ENCODE measurements around the gene WSCD1.

Gene WSCD1

DNA sequence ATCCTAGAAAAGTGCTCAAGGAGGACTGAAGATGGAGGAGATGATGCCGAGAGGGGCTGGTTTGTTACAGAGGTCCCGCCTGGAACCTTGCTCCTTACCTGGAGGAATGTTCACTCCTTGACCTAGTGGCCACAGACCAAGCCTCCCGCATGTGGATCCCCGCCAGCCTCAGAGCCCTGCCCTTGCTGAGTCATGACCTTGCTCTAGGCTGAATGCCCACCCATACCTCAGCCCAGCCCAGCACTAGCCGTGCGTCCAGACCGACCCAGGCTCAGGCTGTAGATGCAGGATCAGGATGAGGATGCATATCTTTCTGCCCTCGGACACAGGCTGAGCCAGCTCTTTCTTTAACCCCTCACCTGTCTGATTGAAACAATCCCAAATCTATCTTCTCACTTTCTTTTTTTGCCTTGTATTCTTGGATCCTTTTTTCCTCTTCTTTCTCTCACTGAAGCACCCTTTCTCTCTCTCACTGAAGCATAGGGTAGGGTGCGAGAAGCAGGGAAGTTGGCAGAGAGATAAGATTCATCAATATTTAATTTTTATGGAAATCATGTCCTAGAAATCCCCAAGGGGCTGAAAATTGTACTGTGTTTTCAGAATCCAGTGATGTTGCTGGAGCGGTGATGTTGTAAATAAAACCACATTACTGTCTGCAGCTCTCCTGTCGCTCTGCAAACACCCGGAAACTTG, 34.9 kb downstream of the WSCD1 start:
- DNase-seq (ENCODE audit: low read depth), result no peak
- TF ChIP-seq, protein P1, sequence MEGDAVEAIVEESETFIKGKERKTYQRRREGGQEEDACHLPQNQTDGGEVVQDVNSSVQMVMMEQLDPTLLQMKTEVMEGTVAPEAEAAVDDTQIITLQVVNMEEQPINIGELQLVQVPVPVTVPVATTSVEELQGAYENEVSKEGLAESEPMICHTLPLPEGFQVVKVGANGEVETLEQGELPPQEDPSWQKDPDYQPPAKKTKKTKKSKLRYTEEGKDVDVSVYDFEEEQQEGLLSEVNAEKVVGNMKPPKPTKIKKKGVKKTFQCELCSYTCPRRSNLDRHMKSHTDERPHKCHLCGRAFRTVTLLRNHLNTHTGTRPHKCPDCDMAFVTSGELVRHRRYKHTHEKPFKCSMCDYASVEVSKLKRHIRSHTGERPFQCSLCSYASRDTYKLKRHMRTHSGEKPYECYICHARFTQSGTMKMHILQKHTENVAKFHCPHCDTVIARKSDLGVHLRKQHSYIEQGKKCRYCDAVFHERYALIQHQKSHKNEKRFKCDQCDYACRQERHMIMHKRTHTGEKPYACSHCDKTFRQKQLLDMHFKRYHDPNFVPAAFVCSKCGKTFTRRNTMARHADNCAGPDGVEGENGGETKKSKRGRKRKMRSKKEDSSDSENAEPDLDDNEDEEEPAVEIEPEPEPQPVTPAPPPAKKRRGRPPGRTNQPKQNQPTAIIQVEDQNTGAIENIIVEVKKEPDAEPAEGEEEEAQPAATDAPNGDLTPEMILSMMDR (conservative IDR thresholded peaks at IDR 0.05; ENCODE audit: low read length), result no peak
- H3K4me3 ChIP-seq (ENCODE audit: low read length), result no peak overlapping the region

DNA sequence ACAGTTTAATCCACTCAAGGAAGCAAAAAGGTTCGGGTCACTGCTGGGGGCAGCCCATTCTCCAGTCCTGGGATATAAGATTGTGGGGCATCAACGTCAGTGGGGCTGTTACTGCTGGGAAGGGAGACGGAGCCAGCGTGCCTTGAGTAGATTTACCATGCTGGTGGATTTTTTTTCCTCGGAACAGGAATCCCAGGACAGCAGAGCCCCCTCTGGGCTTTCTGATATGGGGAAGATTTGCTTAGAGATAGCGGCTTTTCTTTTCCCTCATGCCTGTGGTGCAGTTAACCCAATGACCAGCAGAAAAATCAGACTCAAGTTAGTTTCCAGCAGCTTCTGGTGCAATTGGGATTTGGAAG, 35.4 kb downstream of the WSCD1 start:
- TF ChIP-seq, protein P1 (conservative IDR thresholded peaks at IDR 0.05; ENCODE audit: low read length), result no peak
- no peak for DNase-seq (ENCODE audit: low read depth)
- H3K4me3 ChIP-seq (ENCODE audit: low read length), result no peak overlapping the region

DNA sequence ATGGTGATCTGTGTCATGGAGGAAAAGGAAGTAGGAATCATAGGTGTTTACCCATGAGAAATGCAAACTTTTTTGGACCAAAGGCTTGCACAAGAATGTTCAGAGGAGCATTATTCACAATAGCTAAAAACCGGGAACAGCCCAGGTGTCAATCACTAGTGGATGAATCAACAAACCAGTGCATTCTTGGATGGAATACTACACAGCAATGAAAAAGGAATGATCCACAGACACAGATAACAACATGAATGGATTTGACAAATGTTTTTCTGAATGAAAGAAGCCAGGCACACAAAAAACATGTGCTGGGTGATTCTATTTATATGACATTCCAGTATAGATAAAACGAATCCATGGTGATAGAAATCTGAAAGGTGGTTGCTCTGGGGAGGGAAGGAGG, 36.0 kb downstream of the WSCD1 start:
- TF ChIP-seq, protein P1 (conservative IDR thresholded peaks at IDR 0.05; ENCODE audit: low read length), result no peak
- no peak overlapping the region for H3K4me3 ChIP-seq (ENCODE audit: low read length)

DNA sequence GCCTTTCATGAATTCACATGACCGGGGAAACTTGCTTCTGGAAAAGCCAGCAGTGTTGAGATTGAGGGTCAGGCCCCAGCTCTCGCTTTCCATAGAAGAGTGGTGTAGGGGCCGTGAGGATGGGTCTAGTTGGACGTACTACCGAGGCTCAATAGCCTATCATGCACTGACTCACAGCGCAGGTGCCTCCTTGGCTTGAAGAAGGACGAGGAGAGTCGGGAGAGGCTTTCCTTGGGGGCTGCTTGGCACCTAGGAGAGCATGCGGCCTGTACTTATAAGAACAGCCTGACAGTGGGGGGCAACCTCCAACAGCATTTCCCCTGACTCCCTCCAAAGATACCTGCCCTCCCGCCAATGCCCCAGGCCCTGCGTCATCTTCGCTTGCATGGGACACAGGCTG, 37.6 kb downstream of the WSCD1 start:
- TF ChIP-seq, protein P1 (conservative IDR thresholded peaks at IDR 0.05; ENCODE audit: low read length), result no peak
- DNase-seq (ENCODE audit: low read depth), result no peak
- no peak overlapping the region for H3K4me3 ChIP-seq (ENCODE audit: low read length)

More for the DNA sequence above, 36.0 kb downstream of the WSCD1 start:
- no peak for DNase-seq (ENCODE audit: low read depth)

DNA sequence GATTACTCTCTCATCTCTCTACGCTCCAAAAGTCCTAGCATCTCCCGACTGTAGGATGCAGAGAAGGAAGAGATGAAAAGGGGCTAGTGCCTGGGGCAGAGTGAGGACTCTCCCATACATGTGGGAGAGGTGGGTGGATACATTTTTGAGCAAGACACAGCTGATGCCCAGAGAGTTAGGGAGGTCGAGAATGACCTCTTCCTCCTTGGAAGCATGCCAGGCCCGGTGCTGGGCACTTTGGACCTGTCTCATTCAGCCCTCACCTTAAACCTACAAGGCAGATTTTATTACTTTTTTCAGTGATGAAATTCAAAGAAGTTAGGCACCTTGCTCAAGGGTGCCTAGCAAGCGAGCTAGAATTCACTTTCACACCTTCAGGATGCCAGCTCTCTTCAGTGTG, 38.2 kb downstream of the WSCD1 start:
- DNase-seq (ENCODE audit: low read depth), result no peak

DNA sequence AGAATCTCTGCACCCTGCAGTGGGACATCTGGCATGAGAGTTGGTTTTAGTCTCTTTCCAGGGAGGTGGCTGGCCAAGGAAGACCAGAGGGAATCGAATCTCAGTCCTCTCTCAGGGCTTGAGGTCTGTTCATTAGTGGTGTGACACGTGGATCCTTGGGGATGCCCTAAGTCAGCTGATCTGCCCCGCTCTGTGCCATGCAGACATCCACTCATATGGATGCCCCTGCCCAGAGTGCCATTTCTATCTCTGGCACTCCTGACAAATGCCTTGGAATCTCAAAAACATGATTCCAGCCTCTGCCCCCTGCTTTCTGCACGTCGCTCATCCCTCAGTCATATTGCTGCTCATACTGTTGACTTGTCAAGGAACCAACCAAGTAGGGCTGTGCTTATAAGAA, 38.8 kb downstream of the WSCD1 start:
- no peak for DNase-seq (ENCODE audit: low read depth)
- TF ChIP-seq, protein P1 (conservative IDR thresholded peaks at IDR 0.05; ENCODE audit: low read length), result no peak
- H3K4me3 ChIP-seq (ENCODE audit: low read length), result no peak overlapping the region

More for the DNA sequence above, 38.2 kb downstream of the WSCD1 start:
- TF ChIP-seq, protein P1 (conservative IDR thresholded peaks at IDR 0.05; ENCODE audit: low read length), result no peak
- no peak overlapping the region for H3K4me3 ChIP-seq (ENCODE audit: low read length)

DNA sequence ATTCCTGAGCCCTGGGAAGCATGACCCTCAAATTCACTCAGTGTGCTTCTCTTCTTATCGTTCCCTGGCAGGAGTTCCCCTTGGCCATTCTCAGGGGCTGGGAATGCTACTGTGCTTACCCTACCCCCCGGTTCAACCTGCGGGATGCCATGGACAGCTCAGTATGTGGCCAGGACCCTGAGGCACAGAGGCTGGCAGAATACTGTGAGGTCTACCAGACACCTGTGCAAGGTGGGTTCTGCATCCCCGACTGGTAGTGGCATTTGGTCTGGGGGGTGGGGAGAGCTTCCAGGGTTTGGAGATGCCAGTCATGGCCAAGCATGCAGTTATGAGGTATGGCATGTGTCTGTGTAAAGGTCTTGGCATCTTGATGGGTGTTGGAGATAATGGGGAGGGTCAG, 39.4 kb downstream of the WSCD1 start:
- no peak for DNase-seq (ENCODE audit: low read depth)
- TF ChIP-seq, protein P1 (conservative IDR thresholded peaks at IDR 0.05; ENCODE audit: low read length), result no peak
- no peak overlapping the region for H3K4me3 ChIP-seq (ENCODE audit: low read length)

Data from AG10803 (cell line).